ENCODE measurements around the gene ALDH3A1. TPM values are rescaled to one million over a fixed set of nuclear protein-coding genes. Genes with fewer than 3 reads are reported as not detected.
"Not testable (repeated sequence)": the region's sequence is repeated elsewhere in the genome, so short reads cannot be mapped to it uniquely, and the experiment has no call there.

Gene ALDH3A1
- total and polyA plus RNA-seq, 2 of the 4 experiments (the other 2 are of a cell fraction) = not detected

- ChIA-PET CTCF (interaction anchor here (0.6 to 1.5 kb wide), 2 partner anchors 62 to 253 kb away, joined by 4 to 5 read pairs; no protein-coding TSS in a partner anchor), POLR2A (ENCODE audit: unreplicated experiment) (no interaction called here)
- no peak overlapping the region for H4K5ac ChIP-seq (ENCODE audit: low read depth, low read length)
- dilution Hi-C loops (cut with HindIII; ENCODE audit: low sequenced_read_pairs, unreplicated experiment) = no loop called here
- no peak overlapping the region for H4K91ac ChIP-seq (ENCODE audit: insufficient read depth, low read depth, low read length)
- no peak overlapping the region for H3K14ac ChIP-seq (replicated peaks; ENCODE audit: low read depth, low read length)
- no peak overlapping the region for H2AFZ ChIP-seq (replicated peaks; ENCODE audit: low read length, poor library complexity)
- H2BK20ac ChIP-seq (ENCODE audit: low read depth, low read length) = no peak overlapping the region
- H2BK120ac ChIP-seq (ENCODE audit: low read depth, low read length) = no peak overlapping the region
- no peak overlapping the region for H3K4me3 ChIP-seq (ENCODE audit: insufficient read depth, low read depth, low read length)
- H3K4ac ChIP-seq (ENCODE audit: low read depth, low read length) = no peak overlapping the region
- DNase-seq = no peak
- H2BK5ac ChIP-seq (ENCODE audit: low read depth, low read length, poor library complexity, severe bottlenecking) = no peak overlapping the region
- TF ChIP-seq BHLHE40 (IDR thresholded peaks at IDR 0.05; ENCODE audit: low read depth, low read length) (no peak), MAZ (IDR thresholded peaks at IDR 0.05; ENCODE audit: borderline replicate concordance, low read depth, low read length) (no peak), POLR2A (IDR thresholded peaks at IDR 0.05; ENCODE audit: low read depth, low read length) (no peak), RCOR1 (IDR thresholded peaks at IDR 0.05; ENCODE audit: insufficient replicate concordance, low read length) (no peak), SMC3 (IDR thresholded peaks at IDR 0.05; ENCODE audit: low read depth, low read length) (no peak)
- no peak overlapping the region for H3K27ac ChIP-seq (ENCODE audit: insufficient read depth, low read length)
- in situ Hi-C loops (cut with MboI; ENCODE audit: low sequenced_read_pairs) = no loop called here
- peaks cover 3% of the 10 kb centered on the region for H3K4me1 ChIP-seq (ENCODE audit: control insufficient read depth, insufficient read depth, low read length)
- no peak overlapping the region for H3K56ac ChIP-seq (ENCODE audit: extremely low read depth, insufficient read depth, low read length)
- intact Hi-C loops (cut with micrococcal nuclease) = loop anchor here (1.0 to 2.0 kb wide), 3 partner anchors 252 to 403 kb away; no protein-coding TSS in a partner anchor
- no peak overlapping the region for H2BK15ac ChIP-seq (ENCODE audit: low read depth, low read length)
- H4K20me1 ChIP-seq (ENCODE audit: insufficient read depth, low read length) = no peaks in the 10 kb centered on the region
- H3K18ac ChIP-seq (ENCODE audit: low read depth, low read length) = no peak overlapping the region
- no peak overlapping the region for H3K23ac ChIP-seq (ENCODE audit: low read depth, low read length)
- no peaks in the 10 kb centered on the region for H3K79me1 ChIP-seq (ENCODE audit: low read depth in 1 of 2, low read length in 2 of 2)
- peaks cover 16% of the 10 kb centered on the region for H3K27me3 ChIP-seq (ENCODE audit: control insufficient read depth, insufficient read depth, low read length)
- no peak overlapping the region for H2AK5ac ChIP-seq (ENCODE audit: low read depth, low read length)
- H3K9ac ChIP-seq (ENCODE audit: low read depth, low read length) = no peak overlapping the region
- H2AK9ac ChIP-seq (replicated peaks; ENCODE audit: low read depth, low read length, poor library complexity) = no peak overlapping the region
- ATAC-seq (ENCODE audit: low read depth) = no peak
- BruUV-seq (replicated peaks) = no TSS peak
- no peaks in the 10 kb centered on the region for H3K9me3 ChIP-seq (ENCODE audit: control insufficient read depth, insufficient read depth, low read length)
- H3K4me2 ChIP-seq (ENCODE audit: low read depth, low read length) = no peak overlapping the region
- H4K8ac ChIP-seq (ENCODE audit: low read depth in 2 of 2, low read length in 2 of 2) = no peak overlapping the region
- no peaks in the 10 kb centered on the region for H3K36me3 ChIP-seq (ENCODE audit: control insufficient read depth, insufficient read depth, low read length)
- WGBS, 2 experiments (ENCODE audit: extremely low coverage in 2 of 2, insufficient read length in 1 of 2) = no CpG with 5 or more reads among the region's 7 CpGs
- H3K9me1 ChIP-seq (ENCODE audit: insufficient read depth, low read length) = no peaks in the 10 kb centered on the region
These were observed 17.9 kb upstream of the ALDH3A1 start for GRCh38 chr17:19766016-19766415.

- H3K14ac ChIP-seq (replicated peaks; ENCODE audit: low read depth, low read length); H2AFZ ChIP-seq (replicated peaks; ENCODE audit: low read length, poor library complexity); H3K27ac ChIP-seq (ENCODE audit: insufficient read depth, low read length); H3K9ac ChIP-seq (ENCODE audit: low read depth, low read length); DNase-seq; H3K9me1 ChIP-seq (ENCODE audit: insufficient read depth, low read length); H3K4ac ChIP-seq (ENCODE audit: low read depth, low read length); H2BK20ac ChIP-seq (ENCODE audit: low read depth, low read length); H3K4me3 ChIP-seq (ENCODE audit: insufficient read depth, low read depth, low read length); H4K91ac ChIP-seq (ENCODE audit: insufficient read depth, low read depth, low read length); ATAC-seq (ENCODE audit: low read depth); H2AK5ac ChIP-seq (ENCODE audit: low read depth, low read length); H3K36me3 ChIP-seq (ENCODE audit: control insufficient read depth, insufficient read depth, low read length); BruUV-seq (replicated peaks); H3K23ac ChIP-seq (ENCODE audit: low read depth, low read length); H4K5ac ChIP-seq (ENCODE audit: low read depth, low read length); H3K18ac ChIP-seq (ENCODE audit: low read depth, low read length); H3K4me2 ChIP-seq (ENCODE audit: low read depth, low read length); H2AK9ac ChIP-seq (replicated peaks; ENCODE audit: low read depth, low read length, poor library complexity); H2BK5ac ChIP-seq (ENCODE audit: low read depth, low read length, poor library complexity, severe bottlenecking); POLR2A ChIA-PET (ENCODE audit: unreplicated experiment); H3K4me1 ChIP-seq (ENCODE audit: control insufficient read depth, insufficient read depth, low read length); H2BK15ac ChIP-seq (ENCODE audit: low read depth, low read length); H4K20me1 ChIP-seq (ENCODE audit: insufficient read depth, low read length); H3K9me3 ChIP-seq (ENCODE audit: control insufficient read depth, insufficient read depth, low read length); H3K79me1 ChIP-seq (ENCODE audit: low read depth in 1 of 2, low read length in 2 of 2); H4K8ac ChIP-seq (ENCODE audit: low read depth in 2 of 2, low read length in 2 of 2); H3K56ac ChIP-seq (ENCODE audit: extremely low read depth, insufficient read depth, low read length); H2BK120ac ChIP-seq (ENCODE audit: low read depth, low read length); dilution Hi-C loops (cut with HindIII; ENCODE audit: low sequenced_read_pairs, unreplicated experiment): not testable (repeated sequence)
- CTCF ChIA-PET = interaction anchor here (0.5 to 1.2 kb wide), 3 partner anchors 249 to 294 kb away, joined by 3 read pairs; no protein-coding TSS in a partner anchor
- no CpG with 5 or more reads among the region's 6 CpGs for WGBS, 2 experiments (ENCODE audit: extremely low coverage in 2 of 2, insufficient read length in 1 of 2)
- H3K27me3 ChIP-seq (ENCODE audit: control insufficient read depth, insufficient read depth, low read length) = peaks cover 33% of the 10 kb centered on the region
- intact Hi-C loops (cut with micrococcal nuclease) = loop anchor here (2.0 to 5.0 kb wide), 2 partner anchors 115 to 387 kb away; partner anchors contain the start of genes ALDH3A2 and MAPK7
- in situ Hi-C loops (cut with MboI; ENCODE audit: low sequenced_read_pairs) = loop anchor here (5.0 kb wide), 2 partner anchors 242 to 402 kb away; partner anchors contain the start of gene B9D1
These were observed 15.9 kb upstream of the ALDH3A1 start for GRCh38 chr17:19763991-19764390.
